GM18505 (cell line): ENCODE results near the gene DPP7.
"Not testable (repeated sequence)": the region's sequence is repeated elsewhere in the genome, so short reads cannot be mapped to it uniquely, and the experiment has no call there.

Experiments used
- ATAC-seq: cut with Tn5 transposase; IDR thresholded peaks from one replicate; pipeline ENCODE4 v1.9.1; 2021; ENCODE audit not compliant: unreplicated experiment
- POLR2A ChIP-seq: IDR thresholded peaks from 4 replicates; pipeline ENCODE4 v1.6.1; 2011; ENCODE audit warnings: borderline replicate concordance; ENCODE audit not compliant: insufficient read depth, insufficient read length; ENCODE audit errors: extremely low read depth

Gene DPP7

DNA sequence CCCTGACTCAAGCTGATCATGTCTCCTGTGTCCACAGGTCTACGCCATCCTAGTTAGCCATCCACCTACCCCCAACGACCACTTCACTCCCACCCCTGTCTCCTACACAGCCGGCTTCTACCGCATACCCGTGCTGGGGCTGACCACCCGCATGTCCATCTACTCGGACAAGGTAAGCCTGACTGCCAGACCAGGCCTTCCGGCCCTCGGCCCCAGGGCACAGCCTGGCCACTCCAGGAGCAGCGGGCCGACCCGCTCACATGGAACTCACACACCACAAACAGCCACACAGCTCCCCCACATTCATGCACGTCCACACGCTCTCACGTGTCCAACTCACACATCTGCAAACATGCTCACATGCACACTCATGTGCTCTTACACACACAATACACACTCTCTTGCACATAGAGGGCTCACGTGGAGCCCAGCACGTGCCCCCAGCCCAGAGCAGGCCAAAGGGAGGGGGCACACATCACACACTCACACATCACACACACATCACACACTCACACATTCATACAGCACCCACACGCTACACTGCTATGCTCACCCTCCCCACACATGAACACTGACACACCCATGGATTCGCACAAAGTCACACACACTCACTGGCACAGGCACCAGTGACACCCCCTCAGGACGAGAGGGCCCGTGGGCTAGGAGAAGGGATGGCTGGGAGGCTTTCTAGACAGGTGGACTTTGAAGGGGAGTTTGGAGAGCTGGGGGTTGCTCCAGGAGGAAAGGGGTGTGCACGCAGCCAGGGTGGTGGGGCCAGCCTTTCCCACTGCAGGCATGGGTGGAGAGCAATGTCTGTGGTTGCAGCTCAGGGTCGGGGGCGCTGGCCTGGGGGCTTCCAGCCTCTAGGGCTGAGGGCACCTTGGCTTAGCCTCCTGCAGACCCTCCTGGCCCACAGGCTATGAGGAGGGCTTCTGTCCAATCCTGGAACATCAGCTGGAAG is 27.7 kb upstream of the DPP7 start:
- ATAC-seq, result no peak
- TF ChIP-seq POLR2A, result no peak

DNA sequence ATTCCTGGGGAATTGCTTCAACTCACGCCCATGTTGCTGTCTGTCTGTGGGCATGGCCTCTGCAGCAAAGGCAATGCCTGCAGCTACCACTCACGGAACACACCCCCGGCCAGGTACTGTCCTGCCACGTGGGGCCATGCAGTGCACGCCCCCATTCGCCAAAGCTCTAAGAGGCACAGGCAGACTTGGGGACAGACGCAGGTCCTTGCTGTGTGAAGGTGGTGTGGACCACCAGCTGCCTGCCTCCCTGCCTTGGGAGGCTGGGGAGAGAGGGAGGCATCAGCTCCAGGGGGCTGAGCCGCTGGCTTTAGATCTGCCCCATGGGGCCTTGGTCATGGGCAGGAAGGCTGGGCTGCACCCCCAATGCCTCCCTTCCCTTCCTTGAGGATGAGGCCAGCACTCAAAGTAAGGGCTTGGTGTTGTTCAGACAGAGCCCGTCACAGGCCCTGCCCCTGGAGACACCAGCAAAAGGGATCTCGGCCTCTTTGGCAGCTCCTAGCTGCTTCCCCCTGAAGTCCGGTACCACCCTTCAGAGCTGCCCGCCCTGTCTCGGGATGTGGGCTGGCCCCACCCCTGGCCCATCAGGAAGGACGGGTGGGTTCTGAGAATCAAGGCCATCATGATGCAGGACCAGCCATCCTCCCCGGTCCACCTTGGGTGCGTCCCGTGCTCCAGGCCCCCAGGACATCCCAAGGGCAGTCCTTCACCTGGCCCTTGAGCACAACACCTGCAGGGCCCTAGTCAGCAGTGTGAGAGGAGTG is 26.7 kb upstream of the DPP7 start:
- no peak for TF ChIP-seq POLR2A
- ATAC-seq, result no peak

DNA sequence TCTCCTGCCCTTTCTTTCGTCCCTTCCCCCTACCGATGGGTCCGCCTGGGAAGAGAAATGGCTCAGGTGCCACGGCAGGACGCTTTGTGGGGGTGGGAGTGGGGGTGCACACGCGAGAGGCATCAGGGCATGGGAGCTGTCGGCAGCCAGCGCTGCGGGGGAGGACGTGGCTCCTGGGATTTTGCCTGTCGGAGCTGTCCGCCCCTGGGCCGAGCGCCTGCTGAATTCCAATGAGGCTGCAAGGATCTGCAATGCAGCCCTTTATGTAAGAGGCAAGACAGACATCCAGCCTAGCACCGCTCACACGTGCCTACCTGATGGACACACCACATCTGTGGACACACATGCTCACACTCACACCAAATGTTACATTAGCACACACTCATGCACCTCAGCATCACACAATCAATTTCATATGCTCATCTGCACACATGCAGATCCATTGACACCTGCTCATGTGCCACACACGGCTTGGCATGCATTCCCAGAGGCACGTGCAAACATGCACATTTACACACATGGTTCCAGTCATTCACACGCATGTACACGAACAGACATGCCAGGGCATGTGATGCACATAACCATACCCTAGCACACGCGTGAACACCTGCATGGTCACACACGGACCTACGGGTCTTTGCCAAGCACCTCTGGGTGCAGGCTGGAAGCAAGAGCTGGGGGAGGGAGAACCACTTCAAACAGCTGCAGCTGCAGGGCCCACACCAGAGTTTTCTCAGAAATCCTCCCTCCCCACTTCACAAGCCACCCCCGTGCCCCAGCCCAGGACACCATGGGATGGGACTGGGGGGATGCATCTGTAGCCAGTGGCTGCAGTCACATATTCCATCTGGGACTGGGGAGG is 25.8 kb upstream of the DPP7 start:
- no peak for ATAC-seq
- no peak for TF ChIP-seq POLR2A

DNA sequence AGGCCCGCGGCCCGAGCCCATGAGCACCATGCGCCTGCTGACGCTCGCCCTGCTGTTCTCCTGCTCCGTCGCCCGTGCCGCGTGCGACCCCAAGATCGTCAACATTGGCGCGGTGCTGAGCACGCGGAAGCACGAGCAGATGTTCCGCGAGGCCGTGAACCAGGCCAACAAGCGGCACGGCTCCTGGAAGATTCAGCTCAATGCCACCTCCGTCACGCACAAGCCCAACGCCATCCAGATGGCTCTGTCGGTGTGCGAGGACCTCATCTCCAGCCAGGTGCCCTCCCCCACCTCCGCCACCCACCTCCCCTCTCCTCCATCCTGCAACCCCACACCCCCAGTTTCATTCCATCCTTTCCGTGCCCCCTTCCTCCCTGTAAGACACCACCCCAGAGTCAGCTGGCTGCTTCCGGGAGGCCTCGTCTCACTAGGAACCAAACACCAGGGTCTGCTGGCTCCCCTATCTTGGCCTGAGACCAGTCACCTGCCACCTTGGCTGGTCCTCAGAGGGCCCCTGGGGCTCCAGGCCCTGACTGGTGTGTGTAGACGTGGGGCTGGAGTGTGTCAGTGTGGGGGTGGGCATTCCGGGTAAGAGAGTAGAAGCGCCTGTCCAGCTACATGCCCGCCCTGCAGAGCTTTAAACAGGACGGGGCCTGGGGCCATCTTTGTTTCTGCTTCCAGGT is 25.1 kb upstream of the DPP7 start:
- ATAC-seq, result no peak
- TF ChIP-seq POLR2A, result no peak

DNA sequence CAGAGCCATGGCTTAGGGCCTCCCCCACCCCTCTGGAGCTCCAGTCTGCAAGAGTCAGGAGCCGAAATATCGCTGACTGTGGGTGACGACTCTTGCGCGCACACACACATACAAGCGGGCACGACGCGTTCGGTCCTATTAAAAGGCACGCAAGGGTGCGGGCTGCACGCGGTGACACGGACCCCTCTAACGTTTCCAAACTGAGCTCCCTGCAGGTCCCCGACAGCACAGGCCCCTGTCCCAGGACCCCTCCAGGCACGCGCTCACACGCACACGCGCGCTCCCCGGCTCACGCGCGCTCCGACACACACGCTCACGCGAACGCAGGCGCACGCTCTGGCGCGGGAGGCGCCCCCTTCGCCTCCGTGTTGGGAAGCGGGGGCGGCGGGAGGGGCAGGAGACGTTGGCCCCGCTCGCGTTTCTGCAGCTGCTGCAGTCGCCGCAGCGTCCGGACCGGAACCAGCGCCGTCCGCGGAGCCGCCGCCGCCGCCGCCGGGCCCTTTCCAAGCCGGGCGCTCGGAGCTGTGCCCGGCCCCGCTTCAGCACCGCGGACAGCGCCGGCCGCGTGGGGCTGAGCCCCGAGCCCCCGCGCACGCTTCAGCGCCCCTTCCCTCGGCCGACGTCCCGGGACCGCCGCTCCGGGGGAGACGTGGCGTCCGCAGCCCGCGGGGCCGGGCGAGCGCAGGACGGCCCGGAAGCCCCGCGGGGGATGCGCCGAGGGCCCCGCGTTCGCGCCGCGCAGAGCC is 24.4 kb upstream of the DPP7 start, which contains the start of gene GRIN1:
Gene GRIN1 (plus strand): TSS at position 433 of the 746 bp plus-strand sequence. CDS start 333 bp downstream, outside the sequence.
- no peak for ATAC-seq
- no peak for TF ChIP-seq POLR2A

DNA sequence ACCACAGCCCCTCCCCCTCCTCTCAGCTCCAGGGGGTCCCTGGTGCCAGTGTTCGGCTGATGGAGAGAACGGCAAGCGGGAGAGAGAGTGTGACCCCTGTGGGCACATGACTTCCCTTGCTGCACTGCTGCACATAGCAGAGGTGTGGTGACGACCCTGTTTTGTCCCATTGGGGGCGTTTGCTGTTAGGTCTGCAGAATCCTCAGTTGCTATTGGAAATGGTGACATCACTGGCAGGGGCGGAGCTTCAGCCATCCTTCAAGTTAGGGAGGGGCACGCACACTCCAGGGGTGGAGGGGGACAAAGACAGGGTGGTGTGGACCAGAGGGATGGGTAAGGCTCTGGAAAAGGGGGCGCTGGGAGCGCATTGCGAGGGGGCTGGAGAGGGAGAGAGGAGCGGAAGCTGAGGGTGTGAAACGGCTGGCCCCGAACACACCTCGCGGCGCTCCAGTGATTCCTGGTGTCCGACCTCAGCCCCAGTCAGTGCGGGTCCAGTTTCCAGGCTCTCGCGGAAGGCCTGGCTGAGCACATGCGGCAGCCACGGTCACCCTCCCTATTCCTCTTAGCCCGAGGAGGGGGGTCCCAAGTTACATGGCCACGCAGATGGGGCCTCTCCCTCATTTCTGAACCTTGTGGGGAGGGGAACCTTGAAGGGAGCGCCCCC is 23.7 kb upstream of the DPP7 start:
- ATAC-seq, result no peak
- TF ChIP-seq POLR2A, result no peak

DNA sequence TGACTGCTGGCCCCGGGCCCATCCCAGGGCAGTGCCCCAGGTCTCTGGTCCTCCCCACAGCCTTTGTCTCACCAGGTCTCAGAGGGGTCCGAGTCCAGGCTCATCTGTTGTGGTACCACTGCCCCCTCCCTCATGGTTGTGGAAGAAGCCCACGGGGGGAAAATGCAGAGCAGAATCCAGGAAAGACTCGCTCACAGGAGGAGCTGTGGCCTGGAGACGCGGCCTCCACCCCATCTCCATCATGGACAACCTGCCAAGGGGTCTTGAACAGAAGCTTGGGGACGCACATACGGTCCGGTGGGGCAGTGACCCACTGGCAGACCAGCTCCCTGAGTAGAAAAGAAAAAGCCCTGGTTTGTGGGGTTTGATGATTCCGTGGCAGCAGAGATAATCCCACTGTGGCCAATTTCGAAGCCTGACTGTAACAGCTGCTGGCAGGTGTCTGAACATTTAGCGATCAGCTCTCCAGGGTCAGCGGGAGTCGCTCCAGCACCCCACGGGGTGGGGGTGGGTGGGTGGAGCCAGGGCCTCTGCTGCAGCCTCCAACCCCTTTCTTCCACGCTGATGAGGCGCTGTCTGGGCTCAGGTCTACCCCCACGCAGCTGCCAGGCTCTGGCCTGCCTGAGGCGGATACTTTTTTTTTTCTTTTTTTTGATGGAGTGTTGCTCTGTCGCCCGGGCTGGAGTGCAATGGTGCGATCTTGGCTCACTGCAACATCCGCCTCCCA is 22.5 kb upstream of the DPP7 start:
- ATAC-seq, result no peak
- TF ChIP-seq POLR2A, result no peak

DNA sequence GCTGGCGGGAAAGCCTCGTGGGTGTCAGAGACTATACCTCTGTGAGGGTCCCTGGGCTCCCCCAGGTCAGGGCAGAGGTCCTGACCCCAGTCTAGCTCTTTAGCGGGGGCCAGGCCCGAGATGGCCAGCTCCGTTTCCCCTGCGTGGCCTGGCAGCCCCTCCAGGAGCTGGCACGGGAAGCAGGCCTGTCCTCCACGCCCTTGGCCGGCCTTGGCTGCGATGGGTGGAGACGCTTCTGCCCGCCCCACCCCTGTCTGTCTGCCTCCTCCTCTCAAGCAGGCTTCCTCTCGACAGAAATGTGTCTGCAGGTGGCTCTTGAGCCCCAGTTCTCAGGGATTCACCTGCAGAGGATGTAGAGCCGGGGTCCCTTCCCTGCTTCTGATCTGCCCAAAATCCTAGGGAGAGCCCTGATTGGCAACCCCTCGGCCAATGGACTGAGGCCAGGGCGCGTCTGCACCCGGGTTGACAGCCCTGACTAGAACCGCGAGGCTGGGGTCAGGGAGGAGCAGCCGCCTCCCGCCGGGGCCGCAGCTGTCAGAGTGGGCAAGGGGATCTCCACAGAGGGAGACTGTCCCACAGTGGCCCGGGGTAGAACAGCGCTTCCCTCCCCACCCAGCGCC is 21.8 kb upstream of the DPP7 start:
- no peak for TF ChIP-seq POLR2A
- ATAC-seq, result no peak

DNA sequence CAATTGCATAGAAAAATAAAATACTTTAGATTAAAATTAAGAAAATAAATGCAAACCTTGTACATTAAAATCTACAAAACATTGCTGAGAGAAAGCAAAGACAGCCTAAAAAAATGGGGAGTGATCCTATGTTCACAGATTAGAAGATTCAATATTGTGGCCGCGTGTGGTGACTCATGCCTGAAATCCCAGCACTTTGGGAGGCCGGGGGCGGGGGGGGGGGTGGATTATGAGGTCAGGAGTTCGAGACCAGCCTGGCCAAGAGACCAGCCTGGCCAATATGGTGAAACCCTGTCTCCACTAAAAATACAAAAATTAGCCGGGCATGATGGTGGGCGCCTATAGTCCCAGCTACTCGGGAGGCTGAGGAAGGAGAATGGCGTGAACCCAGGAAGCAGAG is 20.6 kb upstream of the DPP7 start:
- ATAC-seq, result not testable (repeated sequence)

DNA sequence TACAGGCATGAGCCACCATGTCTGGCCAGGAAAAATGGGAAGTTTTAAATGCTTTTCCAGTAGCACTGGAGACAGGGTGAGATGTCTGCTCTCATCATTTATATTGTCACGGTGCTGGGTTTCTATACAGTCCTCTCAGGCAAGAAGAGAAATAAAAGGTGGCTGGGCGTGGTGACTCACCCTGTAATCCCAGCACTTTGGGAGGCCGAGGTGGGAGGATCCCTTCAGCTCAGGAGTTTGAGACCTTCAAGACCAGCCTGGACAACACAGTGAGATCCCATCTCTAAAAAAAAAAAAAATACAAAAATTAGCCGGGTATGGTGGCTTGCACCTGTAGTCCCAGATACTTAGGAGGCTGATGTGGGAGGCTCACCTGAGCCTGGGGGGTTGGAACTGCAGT is 19.7 kb upstream of the DPP7 start:
- ATAC-seq, result no peak

DNA sequence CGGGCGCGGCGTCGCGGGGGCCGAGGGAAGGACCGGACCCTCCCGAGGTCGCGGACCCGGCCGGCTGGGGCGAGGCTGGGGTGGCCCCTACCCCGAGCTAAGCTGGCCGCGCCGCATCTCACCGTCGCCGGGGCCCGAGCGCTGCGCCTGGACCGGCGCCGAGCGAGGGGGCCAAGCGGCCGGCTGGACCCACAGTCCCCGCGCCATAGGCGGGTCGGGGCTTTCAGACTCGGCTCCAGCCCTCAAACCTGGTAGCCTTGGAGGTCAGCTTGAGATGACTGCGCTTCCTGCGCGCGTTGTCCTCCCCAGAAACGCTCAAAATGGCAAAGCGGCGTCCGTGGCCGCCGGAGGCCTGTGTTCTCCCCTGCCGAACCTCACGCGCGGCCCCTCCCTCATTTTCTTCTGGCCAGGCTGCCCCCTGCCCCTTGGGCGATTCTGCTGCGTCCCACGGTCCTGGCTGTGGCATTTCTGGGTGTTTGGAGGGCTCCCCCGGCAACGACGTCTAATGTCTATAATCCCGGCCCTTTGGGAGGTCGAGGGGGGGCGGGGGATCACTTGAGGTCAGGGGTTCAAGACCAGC is 15.7 kb upstream of the DPP7 start:
- ATAC-seq, result no peak
- no peak for TF ChIP-seq POLR2A

More for the DNA sequence above, 19.7 kb upstream of the DPP7 start:
- TF ChIP-seq POLR2A, result no peak
